HepG2 (cell line): Measurements from ENCODE around the gene MFSD6. TPM values are rescaled to one million over a fixed set of nuclear protein-coding genes. Genes with fewer than 3 reads are reported as not detected.

Experiments
- ATAC-seq: fragments of 200-7000 bp; cut with Tn5 transposase; 3 replicates; pipeline ENCODE4 v1.9.1; 2020; ENCODE audit warnings: mild to moderate bottlenecking, moderate library complexity
- BruUV-seq: library from RNA; stranded (reverse); fragments of 400-500 nt; replicated peaks from 2 replicates; lab custom pipeline; 2021; lab: Mats Ljungman, UMichigan
- CTCF ChIA-PET: fragments of 300-600 bp; formaldehyde crosslinking; extraction: SDS; loops from one replicate; lab custom pipeline; 2021; ENCODE audit warnings: low total read pairs, inconsistent platforms, low intra/inter-chr PET ratio; lab: Yijun Ruan, JAX
- POLR2A ChIA-PET: fragments of 350-600 bp; sonication (Branson Sonifier 250); formaldehyde crosslinking; loops from one replicate; lab custom pipeline; 2020; ENCODE audit warnings: antibody characterized with exemption, inconsistent platforms; lab: Yijun Ruan, JAX
- DNase-seq: peaks from one replicate; pipeline ENCODE4 v3.0.0-alpha.2; 2015; ENCODE audit warnings: low spot score
- FAIRE-seq: peaks from 3 replicates; lab custom pipeline; 2011; peaks lifted over from hg19 to GRCh38; lab: Jason Lieb, UNC
- H2AFZ ChIP-seq: one replicate; pipeline ENCODE4 v1.6.1; 2011; ENCODE audit warnings: low read length, inconsistent platforms
- H3K27ac ChIP-seq: fragments of 300-600 bp; 3 replicates; pipeline ENCODE4 v1.8.0; 2011; ENCODE audit warnings: mixed run types, mild to moderate bottlenecking, mixed read lengths, low read length, inconsistent platforms; ENCODE audit not compliant: insufficient read depth; ENCODE audit errors: extremely low read length
- H3K27me3 ChIP-seq, 2 experiments: fragments of 200-600 bp in 1 of 2; 2 replicates in 1 of 2; 3 replicates in 1 of 2; pipeline versions ENCODE4 v1.6.0 to v1.8.0; 2011; ENCODE audit warnings: low read length in 2 of 2, mild to moderate bottlenecking in 2 of 2, moderate library complexity in 2 of 2, inconsistent platforms in 1 of 2; ENCODE audit not compliant: insufficient read depth in 2 of 2, control insufficient read depth in 1 of 2
- H3K36me3 ChIP-seq, 2 experiments: fragments of 200-600 bp in 1 of 2; replicated peaks in 1 of 2; 2 replicates in 1 of 2; 3 replicates in 1 of 2; pipeline versions ENCODE4 v1.5.1 to v1.8.0; 2011; ENCODE audit warnings: low read length in 2 of 2, inconsistent platforms in 1 of 2; ENCODE audit not compliant: insufficient read depth in 2 of 2, control insufficient read depth in 1 of 2
- H3K4me1 ChIP-seq: 2 replicates; pipeline ENCODE4 v1.5.1; 2012; ENCODE audit warnings: low read length, inconsistent platforms; ENCODE audit not compliant: insufficient read depth
- H3K4me2 ChIP-seq: 2 replicates; pipeline ENCODE4 v1.6.0; 2011; ENCODE audit warnings: low read depth, low read length, inconsistent platforms
- H3K4me3 ChIP-seq, 3 experiments: fragments of 200-600 bp in 1 of 3; sonication (generic), shearing (Covaris generic) in 1 of 3; replicated peaks in 1 of 3; 2 replicates each; pipeline ENCODE4 v1.5.1; 2011 to 2016; ENCODE audit warnings: low read length in 3 of 3, inconsistent platforms in 2 of 3, low read depth in 2 of 3, mild to moderate bottlenecking in 2 of 3, control low read depth in 1 of 3, mixed read lengths in 1 of 3; ENCODE audit not compliant: insufficient read depth in 1 of 3
- H3K79me2 ChIP-seq: one replicate; pipeline ENCODE4 v1.6.1; 2011; ENCODE audit warnings: low read length, inconsistent platforms; ENCODE audit not compliant: insufficient read depth
- H3K9ac ChIP-seq: 2 replicates; pipeline ENCODE4 v1.6.0; 2011; ENCODE audit warnings: mild to moderate bottlenecking, low read depth, low read length, inconsistent platforms; ENCODE audit not compliant: insufficient read depth
- H3K9me3 ChIP-seq: 2 replicates; pipeline ENCODE4 v1.5.1; 2012; ENCODE audit warnings: mild to moderate bottlenecking, low read length
- H4K20me1 ChIP-seq: 2 replicates; pipeline ENCODE4 v1.6.0; 2011; ENCODE audit warnings: inconsistent platforms, mild to moderate bottlenecking, low read length, moderate library complexity; ENCODE audit not compliant: insufficient read depth
- PBX3 ChIP-seq: sonication (generic); formaldehyde crosslinking; IDR thresholded peaks from 2 replicates; pipeline ENCODE4 v1.8.1; 2023; ENCODE audit warnings: missing genetic modification reagents, inconsistent platforms, borderline replicate concordance
- PHF20 ChIP-seq: sonication (generic); formaldehyde crosslinking; IDR thresholded peaks from 2 replicates; pipeline ENCODE4 v1.5.0; 2020; ENCODE audit warnings: mild to moderate bottlenecking, missing genetic modification reagents
- TSC22D2 ChIP-seq: sonication (generic); formaldehyde crosslinking; IDR thresholded peaks from 2 replicates; pipeline ENCODE4 v1.5.1; 2020; ENCODE audit warnings: missing genetic modification reagents, mild to moderate bottlenecking, borderline replicate concordance
- ZBTB49 ChIP-seq: sonication (generic); formaldehyde crosslinking; IDR thresholded peaks from 2 replicates; pipeline ENCODE4 v1.4.0; 2020; ENCODE audit warnings: missing genetic modification reagents, borderline replicate concordance
- WGBS: methylation state at CpG from one replicate; pipeline ENCODE4 v1.1.6; 2017; ENCODE audit warnings: low lambda C conversion rate; 5-methylcytosine and 5-hydroxymethylcytosine counted together
- in situ Hi-C: cut with HindIII; loops from 2 replicates; pipeline ENCODE4 v1.10.0; 2017; ENCODE audit warnings: low pct_unique_long_range_greater_than_20kb; ENCODE audit not compliant: extremely low pct_ligation_motif_present
- intact Hi-C: fragments of 100-400 bp; cut with micrococcal nuclease; formaldehyde crosslinking; loops from one replicate; pipeline ENCODE4 v1.10.0; 2022; ENCODE audit not compliant: unreplicated experiment
- polyA plus RNA-seq, 8 experiments: library from polyadenylated mRNA; depleted of rRNA in 3 of 8; stranded (reverse) in 7 of 8; unstranded in 1 of 8; fragments of >200 nt; fragmentation: Illumina TruSeq in 4 of 8; extraction: Trizol in 4 of 8; gene quantifications; 2 replicates each; pipeline versions ENCODE4 v1.2.1 to v1.2.3, GENCODE V29; 2011 to 2016; ENCODE audit warnings: low read depth in 4 of 8, missing spikeins in 1 of 8, mixed read lengths in 1 of 8; ENCODE audit not compliant: insufficient read depth in 1 of 8
- total RNA-seq, 5 experiments: library from RNA; depleted of rRNA; stranded (reverse); fragments of >200 nt; fragmentation: Illumina TruSeq; extraction: Trizol; gene quantifications; 2 replicates each; pipeline ENCODE4 v1.2.3, GENCODE V29; 2016; ENCODE audit warnings: low read depth in 1 of 5
- TF ChIP-seq, protein P1 (sequence below): sonication (generic); formaldehyde crosslinking; IDR thresholded peaks from 2 replicates; pipeline ENCODE4 v1.9.0; 2021; ENCODE audit warnings: missing genetic modification reagents, borderline replicate concordance
- TF ChIP-seq, protein P2 (sequence below), 2 experiments: fragments of 450-650 bp in 1 of 2; sonication (generic) in 1 of 2; formaldehyde crosslinking in 1 of 2; IDR thresholded peaks; 2 replicates each; pipeline versions ENCODE4 v1.6.1 to v1.8.0; 2016 to 2022; ENCODE audit warnings: antibody characterized with exemption in 1 of 2, mild to moderate bottlenecking in 1 of 2, missing genetic modification reagents in 1 of 2

MFSD6 gene
- total and polyA plus RNA-seq, 2 of the 13 experiments (the other 11 are each of a cell fraction or from before 2014, with no cell fraction given), result 0.92 to 1.4 TPM

- ChIA-PET POLR2A (no interaction called here), CTCF (no interaction called here)
- DNase-seq (no peak), FAIRE-seq (no peak), ATAC-seq (no peak)
- H3K79me2 ChIP-seq, result no peaks in the 10 kb centered on the region
- no peaks in the 10 kb centered on the region for H3K9me3 ChIP-seq
- in situ Hi-C loops (no loop called here), intact Hi-C loops (no loop called here)
- no peak overlapping the region for H2AFZ ChIP-seq
- no peak overlapping the region for H3K4me2 ChIP-seq
- H3K27me3 ChIP-seq, result no peaks in the 10 kb centered on the region
- H3K27ac ChIP-seq, result no peak overlapping the region
- no TSS peak for BruUV-seq
- WGBS, result 82% methylated on average over 19 of the region's 19 CpGs
- no peaks in the 10 kb centered on the region for H4K20me1 ChIP-seq
- peaks cover 0 to 10% of the 10 kb centered on the region in 2 experiments; a peak in 4 of 5 replicates for H3K36me3 ChIP-seq
- no peak overlapping the region for H3K4me3 ChIP-seq
- H3K4me1 ChIP-seq, result no peaks in the 10 kb centered on the region
- H3K9ac ChIP-seq, result no peak overlapping the region
- TF ChIP-seq, protein P1, sequence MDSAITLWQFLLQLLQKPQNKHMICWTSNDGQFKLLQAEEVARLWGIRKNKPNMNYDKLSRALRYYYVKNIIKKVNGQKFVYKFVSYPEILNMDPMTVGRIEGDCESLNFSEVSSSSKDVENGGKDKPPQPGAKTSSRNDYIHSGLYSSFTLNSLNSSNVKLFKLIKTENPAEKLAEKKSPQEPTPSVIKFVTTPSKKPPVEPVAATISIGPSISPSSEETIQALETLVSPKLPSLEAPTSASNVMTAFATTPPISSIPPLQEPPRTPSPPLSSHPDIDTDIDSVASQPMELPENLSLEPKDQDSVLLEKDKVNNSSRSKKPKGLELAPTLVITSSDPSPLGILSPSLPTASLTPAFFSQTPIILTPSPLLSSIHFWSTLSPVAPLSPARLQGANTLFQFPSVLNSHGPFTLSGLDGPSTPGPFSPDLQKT (CRISPR knock-in tag), result no peak
- TF ChIP-seq ZBTB49, result no peak
- no peak for TF ChIP-seq TSC22D2 (CRISPR knock-in tag)
- no peak for TF ChIP-seq PBX3 (CRISPR knock-in tag)
- TF ChIP-seq, protein P2, sequence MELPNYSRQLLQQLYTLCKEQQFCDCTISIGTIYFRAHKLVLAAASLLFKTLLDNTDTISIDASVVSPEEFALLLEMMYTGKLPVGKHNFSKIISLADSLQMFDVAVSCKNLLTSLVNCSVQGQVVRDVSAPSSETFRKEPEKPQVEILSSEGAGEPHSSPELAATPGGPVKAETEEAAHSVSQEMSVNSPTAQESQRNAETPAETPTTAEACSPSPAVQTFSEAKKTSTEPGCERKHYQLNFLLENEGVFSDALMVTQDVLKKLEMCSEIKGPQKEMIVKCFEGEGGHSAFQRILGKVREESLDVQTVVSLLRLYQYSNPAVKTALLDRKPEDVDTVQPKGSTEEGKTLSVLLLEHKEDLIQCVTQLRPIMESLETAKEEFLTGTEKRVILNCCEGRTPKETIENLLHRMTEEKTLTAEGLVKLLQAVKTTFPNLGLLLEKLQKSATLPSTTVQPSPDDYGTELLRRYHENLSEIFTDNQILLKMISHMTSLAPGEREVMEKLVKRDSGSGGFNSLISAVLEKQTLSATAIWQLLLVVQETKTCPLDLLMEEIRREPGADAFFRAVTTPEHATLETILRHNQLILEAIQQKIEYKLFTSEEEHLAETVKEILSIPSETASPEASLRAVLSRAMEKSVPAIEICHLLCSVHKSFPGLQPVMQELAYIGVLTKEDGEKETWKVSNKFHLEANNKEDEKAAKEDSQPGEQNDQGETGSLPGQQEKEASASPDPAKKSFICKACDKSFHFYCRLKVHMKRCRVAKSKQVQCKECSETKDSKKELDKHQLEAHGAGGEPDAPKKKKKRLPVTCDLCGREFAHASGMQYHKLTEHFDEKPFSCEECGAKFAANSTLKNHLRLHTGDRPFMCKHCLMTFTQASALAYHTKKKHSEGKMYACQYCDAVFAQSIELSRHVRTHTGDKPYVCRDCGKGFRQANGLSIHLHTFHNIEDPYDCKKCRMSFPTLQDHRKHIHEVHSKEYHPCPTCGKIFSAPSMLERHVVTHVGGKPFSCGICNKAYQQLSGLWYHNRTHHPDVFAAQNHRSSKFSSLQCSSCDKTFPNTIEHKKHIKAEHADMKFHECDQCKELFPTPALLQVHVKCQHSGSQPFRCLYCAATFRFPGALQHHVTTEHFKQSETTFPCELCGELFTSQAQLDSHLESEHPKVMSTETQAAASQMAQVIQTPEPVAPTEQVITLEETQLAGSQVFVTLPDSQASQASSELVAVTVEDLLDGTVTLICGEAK (IDR thresholded peaks at IDR 0.05), result no peak
- TF ChIP-seq, protein P2 (CRISPR knock-in tag; IDR thresholded peaks at IDR 0.05), result no peak
- no peak for TF ChIP-seq PHF20 (CRISPR knock-in tag)
Measured at GRCh38 chr2:190365499-190366204, 42.5 kb upstream of the MFSD6 start.
